Measurements from ENCODE around the gene DEFB128. TPM values are rescaled to one million over a fixed set of nuclear protein-coding genes. Genes with fewer than 3 reads are reported as not detected.
A peak's percentile ranks its signal among the peaks of the same experiment; 100 is the strongest.

DEFB128 gene
- total and polyA plus RNA-seq, 9 of the 15 experiments (the other 6 are each of a cell fraction or from before 2014, with no cell fraction given) = not detected

GRCh38 chr20:235891-236290, 46.4 kb upstream of the DEFB128 start:
- no TSS peak for BruUV-seq (replicated peaks)
- H2AFZ ChIP-seq (ENCODE audit: low read depth, low read length) = no peak overlapping the region
- intact Hi-C loops (cut with micrococcal nuclease) = no loop called here
- no peaks in the 10 kb centered on the region for H4K20me1 ChIP-seq (replicated peaks; ENCODE audit: control insufficient read depth, insufficient read depth, low read length)
- H3K9me1 ChIP-seq (ENCODE audit: control insufficient read depth, insufficient read depth, low read length) = no peaks in the 10 kb centered on the region
- no peak for FAIRE-seq
- no peaks in the 10 kb centered on the region for H3K79me2 ChIP-seq (ENCODE audit: control insufficient read depth, insufficient read depth, low read length)
- CTCF ChIA-PET (ENCODE audit: low intra/inter-chr PET ratio) = no interaction called here
- peaks cover 0 to 12% of the 10 kb centered on the region in 2 experiments; a peak in 4 of 5 replicates for H3K4me1 ChIP-seq (replicated peaks in 1 of 2; ENCODE audit: control insufficient read depth in 2 of 2, insufficient read depth in 2 of 2, low read length in 2 of 2)
- H3K9me3 ChIP-seq (replicated peaks; ENCODE audit: control insufficient read depth, insufficient read depth, low read depth, low read length) = no peaks in the 10 kb centered on the region
- WGBS (ENCODE audit: insufficient coverage, low coverage, missing lambda C conversion rate) = 14% methylated on average over 1 of the region's 1 CpG
- no peak overlapping the region for H3K4me3 ChIP-seq
- TF ChIP-seq RAD21 (CRISPR knock-in tag; conservative IDR thresholded peaks at IDR 0.05 in 1 of 2, IDR thresholded peaks at IDR 0.05 in 1 of 2) = peak in 1 of 2 experiments; percentile 18; a peak in 1 of 4 replicates
- TF ChIP-seq TAL1 (IDR thresholded peaks at IDR 0.05) = no peak
- POLR2A ChIA-PET = interaction anchor here (1.8 kb wide), 1 partner anchor 28 kb away, joined by 5 read pairs; no protein-coding TSS in a partner anchor
- no peak overlapping the region for H3K9ac ChIP-seq (ENCODE audit: insufficient read depth in 1 of 2, low read depth in 2 of 2, low read length in 2 of 2)
- H3K27me3 ChIP-seq (ENCODE audit: control insufficient read depth in 2 of 2, insufficient read depth in 2 of 2, low read length in 2 of 2) = no peaks in the 10 kb centered on the region
- no peak for DNase-seq (ENCODE audit: extremely low read depth in 1 of 4, low spot score in 3 of 4)
- H3K27ac ChIP-seq (ENCODE audit: extremely low read depth, low read depth, low read length) = no peak overlapping the region
- no peak overlapping the region for H3K4me2 ChIP-seq (ENCODE audit: insufficient read depth, low read length)
- no peak for ATAC-seq
- in situ Hi-C loops (cut with MboI) = no loop called here
- H3K36me3 ChIP-seq (ENCODE audit: control insufficient read depth, insufficient read depth, low read length) = no peaks in the 10 kb centered on the region

- FAIRE-seq = no peak
- 0 out of 2 replicates have a peak overlapping the region, but pooled peaks have one; percentile 8 for H2AFZ ChIP-seq (ENCODE audit: low read depth, low read length)
- no peaks in the 10 kb centered on the region for H3K36me3 ChIP-seq (ENCODE audit: control insufficient read depth, insufficient read depth, low read length)
- 0% methylated on average over 3 of the region's 3 CpGs for WGBS (ENCODE audit: insufficient coverage, low coverage, missing lambda C conversion rate)
- POLR2A ChIA-PET = interaction anchor here (0.9 to 1.0 kb wide), 3 partner anchors 10 to 71 kb away, joined by 3 to 4 read pairs (median 3); no protein-coding TSS in a partner anchor
- no peaks in the 10 kb centered on the region for H3K9me3 ChIP-seq (replicated peaks; ENCODE audit: control insufficient read depth, insufficient read depth, low read depth, low read length)
- H3K79me2 ChIP-seq (ENCODE audit: control insufficient read depth, insufficient read depth, low read length) = no peaks in the 10 kb centered on the region
- intact Hi-C loops (cut with micrococcal nuclease) = no loop called here
- H4K20me1 ChIP-seq (replicated peaks; ENCODE audit: control insufficient read depth, insufficient read depth, low read length) = no peaks in the 10 kb centered on the region
- H3K4me3 ChIP-seq = no peak overlapping the region
- H3K4me2 ChIP-seq (ENCODE audit: insufficient read depth, low read length) = no peak overlapping the region
- CTCF ChIA-PET (ENCODE audit: low intra/inter-chr PET ratio) = no interaction called here
- H3K9ac ChIP-seq (ENCODE audit: insufficient read depth in 1 of 2, low read depth in 2 of 2, low read length in 2 of 2) = no peak overlapping the region
- in situ Hi-C loops (cut with MboI) = no loop called here
- H3K27ac ChIP-seq (ENCODE audit: extremely low read depth, low read depth, low read length) = no peak overlapping the region
- no peaks in the 10 kb centered on the region for H3K27me3 ChIP-seq (ENCODE audit: control insufficient read depth in 2 of 2, insufficient read depth in 2 of 2, low read length in 2 of 2)
- no peak for DNase-seq (ENCODE audit: extremely low read depth in 1 of 4, low spot score in 3 of 4)
- BruUV-seq (replicated peaks) = no TSS peak
- no peaks in the 10 kb centered on the region for H3K9me1 ChIP-seq (ENCODE audit: control insufficient read depth, insufficient read depth, low read length)
- no peak for ATAC-seq
- H3K4me1 ChIP-seq (replicated peaks in 1 of 2; ENCODE audit: control insufficient read depth in 2 of 2, insufficient read depth in 2 of 2, low read length in 2 of 2) = no peaks in the 10 kb centered on the region; a peak in 1 of 5 replicates
- TF ChIP-seq, protein P1, sequence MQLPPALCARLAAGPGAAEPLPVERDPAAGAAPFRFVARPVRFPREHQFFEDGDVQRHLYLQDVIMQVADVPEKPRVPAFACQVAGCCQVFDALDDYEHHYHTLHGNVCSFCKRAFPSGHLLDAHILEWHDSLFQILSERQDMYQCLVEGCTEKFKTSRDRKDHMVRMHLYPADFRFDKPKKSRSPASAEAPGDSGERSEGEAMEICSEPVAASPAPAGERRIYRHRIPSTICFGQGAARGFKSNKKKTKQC (CRISPR knock-in tag; IDR thresholded peaks at IDR 0.05) = no peak
- no peak for TF ChIP-seq ZNF445 (CRISPR knock-in tag; IDR thresholded peaks at IDR 0.05; ENCODE audit: low read depth)
- TF ChIP-seq ZNF586 (CRISPR knock-in tag; conservative IDR thresholded peaks at IDR 0.05) = no peak
- TF ChIP-seq ZNF311 (CRISPR knock-in tag; IDR thresholded peaks at IDR 0.05) = no peak
- no peak for TF ChIP-seq USF2 (CRISPR knock-in tag; IDR thresholded peaks at IDR 0.05)
Observed at GRCh38 chr20:227439-228105, 38.1 kb upstream of the DEFB128 start.

Measured in K562 (cell line).